Activated CD8-positive, alpha-beta memory T cell treated with anti-CD3 and anti-CD28 coated beads, Interleukin-2, amount 10 ng/mL, durations not matched to agents 7 days and 5 days (primary cell): Measurements from ENCODE around the gene IL19. TPM values are rescaled to one million over a fixed set of nuclear protein-coding genes. Genes with fewer than 3 reads are reported as not detected.

Source experiments
- ATAC-seq: fragments of 150-1000 bp; cut with Tn5 transposase; one replicate; pipeline ENCODE4 v1.10.0; 2021; ENCODE audit warnings: moderate library complexity
- CTCF ChIA-PET: fragments of 350-600 bp; sonication (Branson Sonifier 250); formaldehyde crosslinking; loops from one replicate; lab custom pipeline; 2021; ENCODE audit warnings: antibody characterized with exemption; lab: Charles Lee
- DNase-seq: peaks from one replicate; pipeline ENCODE4 v3.0.0-alpha.2; 2020
- H3K27ac Mint-ChIP-seq: one replicate; pipeline ENCODE4 v1.8.0; 2021; ENCODE audit warnings: mild to moderate bottlenecking, mixed read lengths
- H3K27me3 Mint-ChIP-seq: one replicate; pipeline ENCODE4 v1.8.0; 2021; ENCODE audit warnings: mixed read lengths
- H3K36me3 Mint-ChIP-seq: one replicate; pipeline ENCODE4 v1.8.0; 2021; ENCODE audit warnings: mild to moderate bottlenecking, mixed read lengths
- H3K4me1 Mint-ChIP-seq: one replicate; pipeline ENCODE4 v1.8.0; 2021; ENCODE audit warnings: mixed read lengths
- H3K4me3 Mint-ChIP-seq: one replicate; pipeline ENCODE4 v1.8.0; 2021; ENCODE audit warnings: mild to moderate bottlenecking, moderate library complexity, mixed read lengths
- H3K9me3 Mint-ChIP-seq: one replicate; pipeline ENCODE4 v1.8.0; 2022; ENCODE audit warnings: low read depth, mixed read lengths
- total RNA-seq, 2 experiments: library from RNA; stranded (reverse); gene quantifications; one replicate each; pipeline ENCODE4 v1.2.3, GENCODE V29; 2021

Gene IL19
- total RNA-seq, 2 experiments from 2014 or later: not detected

DNA sequence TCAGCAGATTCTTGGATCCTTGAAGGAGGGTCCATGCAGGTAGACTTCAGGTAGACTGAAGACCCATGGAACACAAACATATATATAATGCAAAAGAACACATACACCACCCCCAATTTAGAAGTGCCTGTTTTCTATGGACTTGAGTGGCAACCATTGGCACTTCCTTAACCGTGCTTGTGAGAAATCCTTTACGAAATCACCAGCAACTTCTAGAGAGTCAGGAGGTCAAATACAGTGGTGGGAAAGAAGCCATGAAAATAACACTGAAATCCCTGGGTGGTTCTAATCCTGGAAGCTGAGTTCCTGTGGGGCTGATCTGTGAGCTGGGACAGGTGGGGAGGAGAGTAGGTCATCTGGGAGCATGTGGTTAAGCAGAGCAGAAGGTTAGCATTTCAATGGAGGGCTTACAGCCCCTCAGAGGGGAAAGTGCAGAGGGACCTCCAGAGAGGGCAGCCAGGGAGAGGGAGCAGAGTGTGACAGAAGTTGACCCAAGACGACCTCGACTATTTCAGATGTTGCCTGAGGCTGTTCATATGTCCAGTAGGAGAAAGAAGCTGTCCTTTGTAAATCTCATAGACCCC lies 14.7 kb downstream of the IL19 start:
- H3K4me3 Mint-ChIP-seq: no peak overlapping the region
- no peak for DNase-seq
- no peak for ATAC-seq
- no peaks in the 10 kb centered on the region for H3K36me3 Mint-ChIP-seq
- H3K9me3 Mint-ChIP-seq: no peaks in the 10 kb centered on the region
- CTCF ChIA-PET: interaction anchor here (0.6 to 9.0 kb wide), 14 partner anchors 14 to 944 kb away, joined by 3 to 92 read pairs (median 8); partner anchors contain the start of genes IL10 and IL19
- H3K4me1 Mint-ChIP-seq: peaks cover 65% of the 10 kb centered on the region
- peaks cover 19% of the 10 kb centered on the region for H3K27me3 Mint-ChIP-seq
- H3K27ac Mint-ChIP-seq: peak overlapping the region; percentile 79

DNA sequence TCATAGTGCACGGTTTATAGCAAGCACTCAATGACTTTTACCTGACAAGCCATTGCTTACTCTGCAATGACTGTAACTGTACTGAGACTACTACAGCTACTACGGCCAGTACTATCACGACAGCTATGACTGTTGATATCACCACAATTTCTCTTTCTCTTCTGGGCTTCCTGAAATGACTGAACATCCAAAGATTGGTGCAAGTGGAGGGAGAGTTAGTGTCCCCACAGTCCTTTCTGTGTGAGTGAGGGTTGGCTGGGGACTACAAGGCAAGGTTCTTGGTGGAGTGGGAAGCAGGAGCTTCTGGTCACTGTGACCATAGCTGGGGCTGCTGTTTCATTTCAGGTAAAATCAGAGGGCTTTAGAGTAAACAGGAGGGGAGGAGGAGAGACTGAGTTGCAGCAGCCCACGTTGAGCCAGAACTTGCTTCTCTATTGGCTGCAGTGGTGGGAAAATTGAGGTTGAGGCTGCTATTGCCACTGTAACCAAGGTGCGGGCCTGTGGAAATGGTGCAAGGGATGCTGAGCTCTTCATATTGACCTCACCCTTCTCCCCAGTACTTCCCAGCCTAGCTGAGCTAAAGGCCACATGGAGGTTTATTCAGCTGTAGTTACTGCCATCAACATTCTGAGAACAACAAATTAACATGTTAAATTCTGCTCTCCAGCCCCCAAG lies 15.8 kb downstream of the IL19 start:
- peaks cover 26% of the 10 kb centered on the region for H3K27me3 Mint-ChIP-seq
- peak overlapping the region; percentile 74 for H3K27ac Mint-ChIP-seq
- no peaks in the 10 kb centered on the region for H3K36me3 Mint-ChIP-seq
- H3K9me3 Mint-ChIP-seq: no peaks in the 10 kb centered on the region
- no peak overlapping the region for H3K4me3 Mint-ChIP-seq
- CTCF ChIA-PET: interaction anchor here (0.6 to 9.0 kb wide), 16 partner anchors 9 to 132 kb away, joined by 3 to 92 read pairs (median 6); partner anchors contain the start of genes IL10 and IL19
- DNase-seq (peak; percentile 59), ATAC-seq (peak; percentile 68)
- H3K4me1 Mint-ChIP-seq: peaks cover 72% of the 10 kb centered on the region

DNA sequence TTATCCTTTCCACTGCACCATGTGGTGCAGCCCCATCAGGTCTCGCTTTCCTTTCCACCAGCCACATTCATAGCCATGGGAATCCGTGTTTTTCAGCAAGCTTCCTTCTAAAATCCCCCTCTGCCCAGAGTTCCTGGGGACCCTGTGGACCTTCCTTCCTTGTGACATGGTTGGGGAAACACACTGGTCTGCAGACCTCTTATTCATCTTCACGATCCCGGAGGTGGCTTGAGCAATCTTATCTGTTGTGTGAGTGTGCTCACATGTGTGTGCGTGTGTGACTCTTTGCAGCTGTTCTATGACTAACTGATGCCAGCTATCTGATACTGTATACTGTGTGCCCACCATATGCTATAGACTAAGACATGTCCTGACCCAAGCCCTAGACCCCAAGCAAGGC lies 17.3 kb downstream of the IL19 start:
- Mint-ChIP-seq H3K4me3 (no peak overlapping the region), H3K4me1 (peaks cover 75% of the 10 kb centered on the region), H3K27ac (no peak overlapping the region), H3K36me3 (no peaks in the 10 kb centered on the region), H3K9me3 (no peaks in the 10 kb centered on the region), H3K27me3 (peaks cover 23% of the 10 kb centered on the region)
- no peak for DNase-seq
- ATAC-seq: no peak
- CTCF ChIA-PET: interaction anchor here (0.6 to 9.0 kb wide), 8 partner anchors 11 to 61 kb away, joined by 3 to 92 read pairs (median 14); partner anchors contain the start of genes IL10 and IL19

DNA sequence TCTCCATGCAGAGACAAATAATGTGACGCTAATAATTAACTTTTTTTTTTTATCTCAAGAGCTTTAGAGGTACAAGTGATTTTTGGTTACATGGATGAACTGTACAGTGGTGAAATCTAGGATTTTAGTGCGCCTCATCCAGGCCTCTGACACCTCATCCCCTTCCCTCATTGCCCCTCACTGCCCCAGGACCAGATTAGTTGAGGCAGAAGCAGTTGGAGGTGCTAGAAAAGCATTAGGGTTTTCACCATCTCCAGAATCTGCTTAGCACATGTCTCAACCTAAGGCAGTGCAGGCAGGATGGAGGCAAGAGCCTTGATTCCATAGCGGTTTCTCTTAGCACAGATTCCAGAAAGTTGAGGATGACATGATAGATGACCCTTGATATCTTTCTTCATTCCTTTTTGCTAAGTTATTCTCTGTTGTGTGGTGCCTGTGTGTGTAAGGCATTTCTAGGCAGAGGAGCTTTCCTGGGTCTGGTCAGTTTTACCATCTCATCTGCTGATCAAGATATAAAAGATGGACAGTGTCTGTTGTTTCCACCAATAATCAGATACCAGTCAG lies 18.0 kb downstream of the IL19 start:
- Mint-ChIP-seq H3K4me3 (no peak overlapping the region), H3K36me3 (no peaks in the 10 kb centered on the region), H3K27ac (no peak overlapping the region), H3K27me3 (peaks cover 23% of the 10 kb centered on the region), H3K9me3 (no peaks in the 10 kb centered on the region), H3K4me1 (peaks cover 69% of the 10 kb centered on the region)
- DNase-seq (no peak), ATAC-seq (no peak)
- CTCF ChIA-PET: interaction anchor here (1.5 to 9.0 kb wide), 3 partner anchors 10 to 19 kb away, joined by 6 to 92 read pairs (median 6); partner anchors contain the start of genes IL10 and IL19

GRCh38 chr1:206790502-206791250 lies 20.1 kb downstream of the IL19 start:
- ATAC-seq (no peak), DNase-seq (no peak)
- CTCF ChIA-PET: interaction anchor here (1.0 to 2.8 kb wide), 6 partner anchors 18 to 145 kb away, joined by 3 to 7 read pairs (median 4); no protein-coding TSS in a partner anchor
- Mint-ChIP-seq H3K36me3 (peaks cover 2% of the 10 kb centered on the region), H3K4me1 (peaks cover 60% of the 10 kb centered on the region), H3K4me3 (no peak overlapping the region), H3K9me3 (no peaks in the 10 kb centered on the region), H3K27ac (no peak overlapping the region), H3K27me3 (peaks cover 33% of the 10 kb centered on the region)

- DNase-seq: no peak
- ATAC-seq: no peak
- no peak overlapping the region for H3K4me3 Mint-ChIP-seq
Observed at GRCh38 chr1:206792939-206793607, 22.5 kb downstream of the IL19 start.

GRCh38 chr1:206793620-206794019 lies 23.0 kb downstream of the IL19 start:
- Mint-ChIP-seq H3K27me3 (peaks cover 39% of the 10 kb centered on the region), H3K4me3 (no peak overlapping the region), H3K9me3 (no peaks in the 10 kb centered on the region), H3K36me3 (peaks cover 2% of the 10 kb centered on the region), H3K27ac (no peak overlapping the region), H3K4me1 (peaks cover 45% of the 10 kb centered on the region)
- ATAC-seq: no peak
- CTCF ChIA-PET: interaction anchor here (0.9 to 1.4 kb wide), 2 partner anchors 14 to 119 kb away, joined by 3 to 4 read pairs; no protein-coding TSS in a partner anchor
- no peak for DNase-seq

More at GRCh38 chr1:206792939-206793607, 22.5 kb downstream of the IL19 start:
- H3K36me3 Mint-ChIP-seq: peaks cover 2% of the 10 kb centered on the region
- H3K4me1 Mint-ChIP-seq: peaks cover 42% of the 10 kb centered on the region
- peaks cover 37% of the 10 kb centered on the region for H3K27me3 Mint-ChIP-seq
- H3K9me3 Mint-ChIP-seq: no peaks in the 10 kb centered on the region
- H3K27ac Mint-ChIP-seq: no peak overlapping the region
- CTCF ChIA-PET: interaction anchor here (0.6 to 1.1 kb wide), 3 partner anchors 58 to 119 kb away, joined by 3 read pairs; no protein-coding TSS in a partner anchor

DNA sequence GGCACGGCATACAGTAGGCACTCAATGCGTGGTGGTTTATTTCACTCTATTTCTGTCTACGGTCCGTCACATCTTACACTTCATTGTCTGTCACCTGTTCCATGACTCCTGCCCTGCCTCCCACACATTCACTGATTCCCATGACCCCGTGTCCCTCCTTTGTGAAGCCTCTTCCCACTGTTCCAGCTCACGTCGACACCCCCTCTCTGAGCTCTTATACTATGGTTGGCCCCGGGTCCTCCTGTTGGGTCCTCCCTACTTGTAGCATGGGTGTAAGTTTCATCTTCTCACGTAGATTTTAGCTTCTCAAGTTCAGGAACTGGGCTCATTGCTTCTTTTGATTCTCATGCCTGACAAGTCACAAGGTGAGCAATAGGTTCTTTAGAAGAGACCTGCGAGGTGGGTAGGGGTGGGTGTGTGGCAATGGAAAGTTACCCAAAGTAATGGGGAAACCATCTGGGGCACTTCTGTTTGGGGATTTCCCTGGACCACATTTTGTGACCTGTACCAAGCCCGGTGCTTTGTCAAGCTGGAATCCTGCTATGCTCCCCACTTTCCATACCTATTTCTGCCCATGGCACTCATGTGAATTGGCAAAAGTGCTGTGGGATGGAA lies 23.8 kb downstream of the IL19 start:
- Mint-ChIP-seq H3K27ac (no peak overlapping the region), H3K9me3 (no peaks in the 10 kb centered on the region), H3K4me3 (no peak overlapping the region), H3K4me1 (peaks cover 53% of the 10 kb centered on the region), H3K27me3 (peaks cover 40% of the 10 kb centered on the region), H3K36me3 (peaks cover 2% of the 10 kb centered on the region)
- no peak for DNase-seq
- CTCF ChIA-PET: interaction anchor here (1.0 to 3.5 kb wide), 6 partner anchors 9 to 118 kb away, joined by 3 to 10 read pairs (median 6); no protein-coding TSS in a partner anchor
- ATAC-seq: no peak

DNA sequence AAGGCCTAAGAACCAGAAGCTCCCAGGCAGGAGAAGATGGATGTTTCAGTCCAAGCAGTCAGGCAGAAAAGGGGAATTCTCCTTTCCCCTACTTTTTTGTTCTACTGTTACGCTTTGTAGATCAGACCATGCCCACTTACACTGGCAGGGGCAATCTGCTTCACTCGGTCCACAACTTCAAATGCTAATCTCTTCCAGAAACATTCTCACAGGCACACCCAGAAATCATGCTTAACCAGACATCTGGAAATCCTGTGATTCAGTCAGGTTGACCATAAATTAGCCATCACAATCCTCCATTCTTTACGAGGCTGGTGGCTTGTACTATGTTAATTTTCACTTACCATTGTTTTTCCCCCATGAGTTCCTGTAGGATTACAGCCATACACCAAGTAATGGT lies 25.5 kb downstream of the IL19 start:
- DNase-seq (no peak), ATAC-seq (no peak)
- peaks cover 58% of the 10 kb centered on the region for H3K4me1 Mint-ChIP-seq
- H3K27ac Mint-ChIP-seq: no peak overlapping the region
- CTCF ChIA-PET: interaction anchor here (1.5 to 3.5 kb wide), 2 partner anchors 69 to 116 kb away, joined by 4 to 10 read pairs; no protein-coding TSS in a partner anchor
- H3K4me3 Mint-ChIP-seq: no peak overlapping the region
- H3K9me3 Mint-ChIP-seq: no peaks in the 10 kb centered on the region
- peaks cover 2% of the 10 kb centered on the region for H3K36me3 Mint-ChIP-seq
- peaks cover 32% of the 10 kb centered on the region for H3K27me3 Mint-ChIP-seq

- Mint-ChIP-seq H3K27ac (no peak overlapping the region), H3K4me1 (peaks cover 60% of the 10 kb centered on the region)
Observed at GRCh38 chr1:206796981-206797402, 26.4 kb downstream of the IL19 start.

DNA sequence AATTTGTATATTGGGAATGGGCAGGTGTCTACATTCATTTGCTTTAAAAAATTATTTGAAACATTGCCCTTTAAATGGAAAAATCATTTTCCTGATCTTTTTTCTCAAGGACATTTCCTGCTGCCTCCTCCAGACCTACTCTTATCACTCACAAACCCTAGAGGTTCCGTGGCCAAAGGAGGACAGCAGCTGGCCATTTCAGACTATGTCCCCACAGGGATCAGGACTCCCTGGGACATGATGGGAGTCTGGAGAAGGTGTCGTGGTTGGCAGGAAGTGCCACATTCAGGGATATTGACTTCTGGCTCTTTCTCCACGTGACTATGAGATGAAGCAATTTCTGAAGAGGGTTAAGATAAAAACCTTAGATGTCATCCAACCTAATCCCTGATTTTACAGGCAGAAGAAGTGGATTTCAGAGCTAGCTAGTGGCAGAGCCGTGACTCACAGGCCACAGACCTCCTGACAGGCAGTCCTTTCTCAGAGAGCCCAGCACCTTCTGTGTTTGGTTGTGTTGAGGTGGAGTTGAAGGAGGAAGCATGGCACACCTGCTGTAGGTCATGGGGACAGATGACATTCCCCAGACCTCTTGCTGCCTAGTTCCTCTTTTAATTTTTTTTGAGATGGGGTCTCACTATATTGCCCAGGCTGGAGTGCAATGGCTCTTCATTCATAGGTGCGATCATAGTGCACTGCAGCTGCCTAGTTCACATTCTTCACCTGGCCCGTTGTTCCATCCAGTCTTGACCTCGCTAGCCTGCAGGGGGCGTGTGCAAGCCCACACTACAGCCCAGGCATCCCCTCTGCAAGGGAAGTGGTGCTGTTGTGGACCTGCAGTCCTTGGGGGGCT lies 27.2 kb downstream of the IL19 start:
- ATAC-seq: peak; percentile 52
- CTCF ChIA-PET: interaction anchor here (0.8 to 15.8 kb wide), 13 partner anchors 10 to 184 kb away, joined by 3 to 488 read pairs (median 6); partner anchors contain the start of genes IL10 and IL19
- no peak for DNase-seq
- H3K27ac Mint-ChIP-seq: no peak overlapping the region
- peaks cover 39% of the 10 kb centered on the region for H3K27me3 Mint-ChIP-seq
- H3K4me3 Mint-ChIP-seq: no peak overlapping the region
- no peaks in the 10 kb centered on the region for H3K9me3 Mint-ChIP-seq
- H3K4me1 Mint-ChIP-seq: peaks cover 60% of the 10 kb centered on the region
- peaks cover 2% of the 10 kb centered on the region for H3K36me3 Mint-ChIP-seq

More at GRCh38 chr1:206796981-206797402, 26.4 kb downstream of the IL19 start:
- CTCF ChIA-PET: interaction anchor here (3.5 to 15.8 kb wide), 3 partner anchors 28 to 115 kb away, joined by 10 to 488 read pairs (median 42); partner anchors contain the start of genes IL10 and IL19
- ATAC-seq (no peak), DNase-seq (no peak)
- peaks cover 2% of the 10 kb centered on the region for H3K36me3 Mint-ChIP-seq
- H3K27me3 Mint-ChIP-seq: peaks cover 39% of the 10 kb centered on the region
- no peak overlapping the region for H3K4me3 Mint-ChIP-seq
- no peaks in the 10 kb centered on the region for H3K9me3 Mint-ChIP-seq
